Right lobe of liver (tissue), 6 donors: Measurements from ENCODE around the gene PMVK. TPM values are rescaled to one million over a fixed set of nuclear protein-coding genes. Genes with fewer than 3 reads are reported as not detected.

ENCODE experiments used
- ATAC-seq, 4 donors: fragments of 200-7000 bp; cut with Tn5 transposase; one replicate each; pipeline ENCODE4 v1.9.1; 2020; ENCODE audit warnings: mild to moderate bottlenecking in 4 of 4, moderate library complexity in 4 of 4
- DNase-seq, 3 donors: peaks; one replicate each; pipeline ENCODE4 v3.0.0-alpha.2; 2020
- H3K27ac ChIP-seq, 3 donors: fragments of 200-600 bp; one replicate each; pipeline ENCODE4 v1.8.0; 2022
- H3K27me3 ChIP-seq, 2 donors: fragments of 200-600 bp; one replicate each; pipeline ENCODE4 v1.8.0; 2022
- H3K36me3 ChIP-seq, 4 donors: fragments of 200-600 bp; sonication (generic) in 1 of 4; one replicate each; pipeline versions ENCODE4 v1.5.1 to v1.8.0; 2017 to 2022; ENCODE audit warnings: control low read depth in 1 of 4
- H3K4me1 ChIP-seq, 4 donors: fragments of 200-600 bp; sonication (generic) in 1 of 4; one replicate each; pipeline versions ENCODE4 v1.5.1 to v1.8.0; 2017 to 2022; ENCODE audit warnings: control low read depth in 1 of 4
- H3K4me3 ChIP-seq, 3 donors: fragments of 200-600 bp; one replicate each; pipeline ENCODE4 v1.8.0; 2022
- H3K9me3 ChIP-seq, 4 donors: fragments of 200-600 bp; sonication (generic) in 1 of 4; one replicate each; pipeline versions ENCODE4 v1.5.1 to v1.8.0; 2017 to 2022; ENCODE audit warnings: control low read depth in 1 of 4
- POLR2A ChIP-seq: fragments of 450-650 bp; IDR thresholded peaks from one replicate; pipeline ENCODE4 v1.6.1; 2017; ENCODE audit warnings: antibody characterized with exemption, mild to moderate bottlenecking
- WGBS: methylation state at CpG from one replicate; pipeline ENCODE4 v1.1.6; 2018; ENCODE audit warnings: low coverage, low lambda C conversion rate; ENCODE audit not compliant: insufficient coverage; ENCODE audit errors: missing lambda C conversion rate; 5-methylcytosine and 5-hydroxymethylcytosine counted together
- intact Hi-C, 2 donors: fragments of 100-400 bp; cut with DNase I; formaldehyde crosslinking; loops; one replicate each; pipeline versions ENCODE4 v1.11.2 to v1.14.1; 2022
- microRNA-seq, 2 donors: library from miRNA; unstranded; fragments of <30 nt; microRNA quantifications; one replicate each; pipeline ENCODE4, GENCODE V29; 2019 to 2020
- small RNA-seq, 2 experiments: library from RNA; depleted of rRNA; stranded (forward); fragments of <200 nt; gene quantifications; one replicate each; pipeline ENCODE3, GENCODE V24; 2016
- total RNA-seq, 6 experiments: library from RNA; depleted of rRNA in 2 of 6; stranded (reverse); fragments of >200 nt in 2 of 6; fragmentation: NEBNext Ultra II Directional in 3 of 6; extraction: Animal tissue kit (Norgen Biotek cat#: 25700) in 3 of 6; gene quantifications; one replicate each; pipeline versions ENCODE4 v1.1.0 to v1.2.4, GENCODE V29; 2016 to 2023
- TF ChIP-seq, protein P1 (sequence below), 4 donors: fragments of 200-600 bp in 3 of 4; fragments of 450-650 bp in 1 of 4; IDR thresholded peaks; one replicate each; pipeline versions ENCODE4 v1.5.1 to v1.8.0; 2016 to 2022; ENCODE audit warnings: antibody characterized with exemption in 4 of 4, mild to moderate bottlenecking in 2 of 4
- donor health status: DM: no; HTN: yes; CAD: no.
- donor health status: DM: no; HTN: no; CAD: no.
- donor health status: DM: no; HTN: no; CAD: no.
- donor health status: DM: no; HTN: yes; CAD: no.
- donor health status: DM: no; HTN: yes; CAD: no.

The PMVK gene
- total RNA-seq, 6 experiments from 2014 or later = 16.9 to 34.5 (median 29.2) TPM

DNA sequence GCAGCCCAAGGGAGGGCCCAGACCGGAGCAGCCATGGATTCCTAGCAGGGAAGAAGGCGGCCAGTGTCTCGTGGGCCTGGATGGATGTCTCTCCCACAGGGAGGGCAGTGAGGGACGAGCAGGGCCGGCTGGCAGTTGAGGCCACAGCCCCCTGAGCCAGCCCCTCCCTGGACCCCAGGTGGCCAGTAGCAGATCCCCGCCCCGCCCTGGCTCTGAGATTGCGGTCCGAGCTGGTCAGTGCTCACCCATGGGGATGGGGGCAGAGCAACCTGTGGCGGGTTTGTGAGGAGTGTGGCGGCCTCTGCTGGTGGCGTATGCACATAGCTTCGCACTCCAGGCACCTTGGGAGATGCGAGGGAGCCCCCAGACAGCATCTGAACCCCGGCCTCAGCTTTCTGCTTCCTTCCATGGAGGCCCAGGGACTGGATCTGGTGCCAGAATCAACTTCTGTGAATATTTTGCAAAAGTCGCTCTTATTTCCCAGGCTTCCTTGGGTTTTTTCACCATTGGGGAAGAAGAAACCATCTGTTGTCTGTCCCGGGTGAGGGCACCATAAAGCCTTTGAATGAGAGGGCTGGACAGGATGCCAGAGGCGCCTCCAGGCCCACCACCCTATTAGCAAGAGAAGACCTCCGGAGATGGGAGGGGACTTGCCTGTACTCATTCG, 58.0 kb downstream of the PMVK start:
- peaks cover 0 to 30% (median 10%) of the 10 kb centered on the region in 4 donors for H3K4me1 ChIP-seq
- intact Hi-C loops = loop anchor here in 1 of 2 donors (10.0 kb wide), 1 partner anchor 124 kb away; no protein-coding TSS in a partner anchor
- H3K27ac ChIP-seq = peak overlapping the region in 2 of 3 donors; percentile 88 to 89
- DNase-seq = peak; percentile 79 to 89 (median 83)
- no peaks in the 10 kb centered on the region for H3K27me3 ChIP-seq
- H3K4me3 ChIP-seq = no peak overlapping the region
- ATAC-seq = peak; percentile 89 to 93 (median 90)
- WGBS = 13% methylated on average over 3 of the region's 20 CpGs
- no peaks in the 10 kb centered on the region for H3K36me3 ChIP-seq
- TF ChIP-seq, protein P1, sequence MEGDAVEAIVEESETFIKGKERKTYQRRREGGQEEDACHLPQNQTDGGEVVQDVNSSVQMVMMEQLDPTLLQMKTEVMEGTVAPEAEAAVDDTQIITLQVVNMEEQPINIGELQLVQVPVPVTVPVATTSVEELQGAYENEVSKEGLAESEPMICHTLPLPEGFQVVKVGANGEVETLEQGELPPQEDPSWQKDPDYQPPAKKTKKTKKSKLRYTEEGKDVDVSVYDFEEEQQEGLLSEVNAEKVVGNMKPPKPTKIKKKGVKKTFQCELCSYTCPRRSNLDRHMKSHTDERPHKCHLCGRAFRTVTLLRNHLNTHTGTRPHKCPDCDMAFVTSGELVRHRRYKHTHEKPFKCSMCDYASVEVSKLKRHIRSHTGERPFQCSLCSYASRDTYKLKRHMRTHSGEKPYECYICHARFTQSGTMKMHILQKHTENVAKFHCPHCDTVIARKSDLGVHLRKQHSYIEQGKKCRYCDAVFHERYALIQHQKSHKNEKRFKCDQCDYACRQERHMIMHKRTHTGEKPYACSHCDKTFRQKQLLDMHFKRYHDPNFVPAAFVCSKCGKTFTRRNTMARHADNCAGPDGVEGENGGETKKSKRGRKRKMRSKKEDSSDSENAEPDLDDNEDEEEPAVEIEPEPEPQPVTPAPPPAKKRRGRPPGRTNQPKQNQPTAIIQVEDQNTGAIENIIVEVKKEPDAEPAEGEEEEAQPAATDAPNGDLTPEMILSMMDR (IDR thresholded peaks at IDR 0.05) = peak; percentile 82 to 93 (median 88)
- TF ChIP-seq POLR2A = no peak
- no peaks in the 10 kb centered on the region for H3K9me3 ChIP-seq

DNA sequence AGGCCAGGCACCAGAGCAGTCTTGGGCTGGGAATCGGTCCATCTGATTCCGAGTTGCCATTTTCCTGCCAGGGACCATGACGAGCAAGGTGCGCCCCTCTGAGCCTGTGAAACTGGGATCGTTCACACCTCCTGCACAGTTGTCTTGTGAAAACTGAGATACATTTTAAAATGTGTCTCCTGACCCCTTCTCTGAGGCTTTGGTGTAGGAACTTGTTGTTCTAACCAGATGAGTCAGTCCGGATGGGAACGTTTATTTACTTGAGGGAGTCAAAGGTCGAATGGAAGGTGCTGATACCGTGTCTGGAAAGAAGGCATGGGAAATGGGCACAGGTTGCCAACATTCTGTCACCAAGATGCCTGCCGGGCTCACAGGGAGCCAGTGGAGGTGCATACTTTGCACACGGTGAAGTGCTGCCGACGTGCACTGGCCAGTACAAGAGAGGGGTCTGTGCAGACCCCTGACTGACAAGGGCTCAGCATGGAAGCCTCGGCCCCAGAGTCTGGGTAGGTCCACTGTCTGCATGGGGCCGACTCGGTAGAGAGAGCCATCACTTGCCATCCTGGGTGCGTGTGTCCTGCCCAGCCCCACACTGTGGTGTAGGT, 59.0 kb downstream of the PMVK start:
- Histone ChIP-seq H3K4me3 (no peak overlapping the region), H3K4me1 (peaks cover 0 to 30% (median 10%) of the 10 kb centered on the region in 4 donors), H3K9me3 (no peaks in the 10 kb centered on the region), H3K27me3 (no peaks in the 10 kb centered on the region), H3K36me3 (no peaks in the 10 kb centered on the region), H3K27ac (peak overlapping the region; percentile 76 to 89 (median 88))
- no peak for TF ChIP-seq POLR2A
- TF ChIP-seq, protein P1 (IDR thresholded peaks at IDR 0.05) = no peak
- intact Hi-C loops = loop anchor here in 1 of 2 donors (10.0 kb wide), 1 partner anchor 123 kb away; no protein-coding TSS in a partner anchor
- peak in 2 of 3 donors; percentile 39 to 62 for DNase-seq
- ATAC-seq = peak; percentile 76 to 85 (median 82)
- 48% methylated on average over 9 of the region's 17 CpGs for WGBS

DNA sequence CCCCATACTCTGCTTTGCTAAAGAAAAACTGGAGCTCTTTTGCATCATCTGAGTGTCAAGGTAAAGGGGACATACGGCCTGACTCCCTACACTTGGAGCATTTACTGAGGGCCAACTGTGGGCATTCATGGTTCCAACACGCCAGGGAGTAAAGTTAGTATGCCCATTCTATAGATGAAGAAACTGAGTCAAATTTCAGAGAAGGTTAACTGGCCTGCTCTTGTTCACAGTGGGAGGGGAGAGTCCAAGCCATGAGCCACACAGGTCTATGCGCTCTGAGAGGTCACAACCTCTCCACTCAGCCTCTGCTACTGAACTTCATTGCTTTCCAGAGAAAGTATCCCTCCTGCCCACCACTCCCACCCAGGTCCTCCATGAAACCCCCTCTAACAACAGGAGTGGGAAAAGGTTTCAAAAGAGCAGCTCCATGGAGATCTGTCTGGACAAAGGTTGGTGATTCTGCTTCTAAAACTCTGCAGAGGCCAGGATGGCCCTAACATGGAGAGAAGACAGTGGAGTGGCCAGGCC, 59.6 kb downstream of the PMVK start:
- peak in 2 of 4 donors; percentile 13 to 15 for ATAC-seq
- Histone ChIP-seq H3K27me3 (no peaks in the 10 kb centered on the region), H3K4me1 (peaks cover 0 to 30% (median 10%) of the 10 kb centered on the region in 4 donors), H3K9me3 (no peaks in the 10 kb centered on the region), H3K4me3 (no peak overlapping the region), H3K36me3 (no peaks in the 10 kb centered on the region), H3K27ac (peak overlapping the region; percentile 76 to 89 (median 88))
- TF ChIP-seq, protein P1 (IDR thresholded peaks at IDR 0.05) = no peak
- TF ChIP-seq POLR2A = no peak
- intact Hi-C loops = loop anchor here in 1 of 2 donors (10.0 kb wide), 1 partner anchor 122 kb away; no protein-coding TSS in a partner anchor
- WGBS = 67% methylated on average over 3 of the region's 3 CpGs
- DNase-seq = no peak

Small RNAs within 50 kb of the gene (microRNA-seq; reads per million reads assigned to microRNA genes)
- gene MIR4258 = 0 to 0.29 reads per million in 2 donors

Small RNAs within 50 kb of the gene (small RNA-seq; reads per million reads assigned to genes)
- gene MIR4258 (0 reads per million in 2 experiments), gene RF00017 (0 reads per million in 2 experiments)

Other genes starting within 250 kb of the PMVK start
- under 1 TPM; 0.15 to 0.64 (median 0.32) TPM for gene KCNN3, start 66.4 kb downstream of the PMVK start, total RNA-seq
- gene PBXIP1, start 19.4 kb upstream of the PMVK start, total RNA-seq = 10 to 100 TPM; 16.7 to 25.9 (median 19.1) TPM
- gene PYGO2, start 25.1 kb upstream of the PMVK start, total RNA-seq = 10 to 100 TPM in 4 of 6 experiments, 1 to 10 TPM in 2; 9.1 to 13.5 (median 10.9) TPM
- 100 to 1,000 TPM in 1 of 6 experiments, 10 to 100 TPM in 5; 44.6 to 108 (median 75.3) TPM for gene SHC1, start 34.0 kb upstream of the PMVK start, total RNA-seq
- gene CKS1B, start 38.0 kb upstream of the PMVK start, total RNA-seq = 10 to 100 TPM; 14.9 to 51.7 (median 23.1) TPM
- gene FLAD1, start 46.6 kb upstream of the PMVK start, total RNA-seq = 10 to 100 TPM; 18.3 to 33.1 (median 24.6) TPM
- not detected for gene LENEP, start 56.9 kb upstream of the PMVK start, total RNA-seq
- 10 to 100 TPM; 35.0 to 83.8 (median 38.8) TPM for gene ZBTB7B, start 66.1 kb upstream of the PMVK start, total RNA-seq
- 1 to 10 TPM in 1 of 6 experiments, under 1 TPM in 4, not detected in 1; 0.72 to 1.4 (median 0.81) TPM for gene DCST2, start 97.1 kb upstream of the PMVK start, total RNA-seq
- not detected for gene DCST1, start 97.1 kb upstream of the PMVK start, total RNA-seq
- gene ADAM15, start 114.6 kb upstream of the PMVK start, total RNA-seq = 10 to 100 TPM; 16.2 to 33.9 (median 26.4) TPM
- 1 to 10 TPM; 2.3 to 6.4 (median 3.0) TPM for gene EFNA4, start 127.0 kb upstream of the PMVK start, total RNA-seq
- 1 to 10 TPM in 4 of 6 experiments, under 1 TPM in 2; 0.26 to 4.0 (median 2.5) TPM for gene EFNA3, start 142.1 kb upstream of the PMVK start, total RNA-seq
- 100 to 1,000 TPM in 5 of 6 experiments, 10 to 100 TPM in 1; 87.5 to 419 (median 196) TPM for gene EFNA1, start 191.2 kb upstream of the PMVK start, total RNA-seq
- gene SLC50A1, start 199.1 kb upstream of the PMVK start, total RNA-seq = 10 to 100 TPM; 16.2 to 28.1 (median 24.4) TPM
- 100 to 1,000 TPM in 1 of 6 experiments, 10 to 100 TPM in 5; 50.4 to 106 (median 60.4) TPM for gene DPM3, start 203.8 kb upstream of the PMVK start, total RNA-seq
- 100 to 1,000 TPM in 3 of 6 experiments, 10 to 100 TPM in 3; 85.5 to 145 (median 99.9) TPM for gene KRTCAP2, start 236.6 kb upstream of the PMVK start, total RNA-seq
- under 1 TPM in 2 of 6 experiments, not detected in 4; 0.09 to 0.15 TPM for gene TRIM46, start 237.1 kb upstream of the PMVK start, total RNA-seq